ENCODE data around the gene APOO.
"Not testable (repeated sequence)": the region's sequence is repeated elsewhere in the genome, so short reads cannot be mapped to it uniquely, and the experiment has no call there.

The APOO gene

GRCh38 chrX:23859238-23859637, 48.5 kb downstream of the APOO start:
- DNase-seq (ENCODE audit: low read depth), result not testable (repeated sequence)

- no peak for DNase-seq (ENCODE audit: low read depth)
Measured at GRCh38 chrX:23857935-23858334, 49.8 kb downstream of the APOO start.

DNA sequence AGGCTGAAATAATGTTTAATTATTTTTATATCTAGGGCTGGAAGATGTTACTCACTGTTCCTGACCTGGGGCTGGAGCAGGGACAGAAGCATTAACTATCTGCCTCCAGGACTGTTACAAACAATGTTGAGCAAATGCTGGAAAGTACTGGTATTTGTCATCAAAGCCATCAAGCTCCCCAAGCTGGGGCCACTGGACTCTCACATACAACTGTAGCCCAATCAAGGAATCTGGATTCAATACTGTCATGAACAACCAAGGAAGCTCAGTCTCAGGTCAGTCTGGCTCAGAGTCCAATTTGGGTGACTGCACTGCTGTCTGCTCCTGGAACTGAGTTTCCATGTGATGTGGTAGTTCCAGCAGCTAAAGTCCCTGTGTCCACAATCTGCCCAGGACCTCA, 50.4 kb downstream of the APOO start:
- peak; percentile 5 for DNase-seq (ENCODE audit: low read depth)

GRCh38 chrX:23855569-23855968, 52.2 kb downstream of the APOO start:
- DNase-seq (ENCODE audit: low read depth), result no peak

DNA sequence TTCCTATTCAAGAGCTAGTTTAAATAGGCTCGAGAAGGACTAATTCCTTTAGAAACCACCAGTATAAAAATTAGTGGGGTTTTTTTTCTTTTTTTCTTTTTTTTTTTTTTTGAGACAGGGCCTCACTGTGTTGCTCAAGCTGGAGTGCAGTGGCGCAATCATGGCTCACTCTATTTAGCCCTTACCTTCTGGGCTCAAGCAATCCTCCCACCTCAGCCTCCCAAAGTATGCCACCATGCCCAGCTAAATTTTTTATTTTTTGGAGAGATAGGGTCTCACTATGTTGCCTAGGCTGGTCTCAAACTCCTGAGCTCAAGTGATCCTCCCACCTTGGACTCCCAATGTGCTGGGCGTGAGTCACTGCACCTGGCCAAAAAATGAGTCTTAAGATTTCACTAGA, 52.8 kb downstream of the APOO start:
- no peak for DNase-seq (ENCODE audit: low read depth)

DNA sequence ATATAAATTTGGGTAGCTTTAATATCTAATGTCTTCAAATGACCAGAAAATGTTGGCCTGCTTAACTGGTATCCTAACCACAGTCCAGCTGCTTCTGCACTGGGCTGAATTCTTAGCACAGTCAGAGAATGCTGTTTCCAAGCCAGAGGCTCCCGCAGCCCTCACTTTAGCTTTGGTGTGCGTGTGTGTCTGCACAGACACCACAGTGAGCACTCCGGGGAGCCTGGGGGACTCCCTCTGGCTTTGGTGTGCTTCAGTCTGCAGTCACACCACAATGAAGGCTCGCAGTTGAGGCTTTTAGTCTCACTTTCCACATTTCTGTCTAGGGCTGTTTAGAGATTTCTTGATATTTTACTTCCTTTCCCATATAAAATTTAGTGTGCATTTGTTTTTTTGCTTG, 53.6 kb downstream of the APOO start:
- DNase-seq (ENCODE audit: low read depth), result no peak

- no peak for DNase-seq (ENCODE audit: low read depth)
Measured at GRCh38 chrX:23851544-23851943, 56.2 kb downstream of the APOO start.

DNA sequence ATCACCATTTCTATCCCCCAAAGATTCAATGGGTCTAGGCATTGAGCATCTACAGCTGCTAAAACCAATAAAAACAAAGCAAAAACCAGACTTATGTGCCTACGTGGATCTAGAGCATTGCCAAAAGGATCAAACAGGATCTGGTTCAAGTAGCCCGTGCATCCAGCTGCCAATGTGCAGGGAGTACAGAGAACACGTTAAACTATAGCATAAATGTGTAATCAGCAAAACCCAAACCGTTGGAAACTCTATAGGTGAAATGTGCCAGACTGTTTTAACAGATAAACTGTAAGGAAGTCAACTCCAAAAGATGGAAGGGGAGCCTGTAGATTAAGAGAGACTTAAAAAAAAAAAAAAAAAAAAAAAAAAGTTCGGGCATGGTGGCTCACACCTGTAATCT, 58.5 kb downstream of the APOO start:
- DNase-seq (ENCODE audit: low read depth), result no peak

DNA sequence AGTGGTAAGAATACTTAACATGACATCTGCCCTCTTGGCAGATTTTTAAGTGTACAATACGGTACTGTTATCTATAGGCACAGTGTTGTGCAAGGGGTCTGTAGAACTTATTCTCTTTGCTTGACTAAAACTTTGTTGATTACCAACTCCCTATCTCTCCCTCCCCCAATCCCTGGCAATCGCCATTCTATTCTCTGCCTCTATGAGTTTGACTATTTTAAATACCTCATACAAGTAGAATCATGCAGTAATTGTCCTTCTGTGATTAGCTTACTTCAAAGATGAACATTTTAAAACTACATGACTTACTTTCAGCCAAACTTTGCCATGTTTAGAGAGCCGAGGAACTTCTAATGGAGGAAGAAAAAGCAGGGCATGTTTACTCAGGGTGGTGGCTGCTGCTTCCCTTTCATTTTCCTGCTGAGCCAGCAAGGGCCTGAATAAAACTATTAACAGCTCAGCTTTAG, 62.4 kb downstream of the APOO start:
- DNase-seq (ENCODE audit: low read depth), result no peak

- DNase-seq (ENCODE audit: low read depth), result peak; percentile 6
Measured at GRCh38 chrX:23844502-23845138, 63.1 kb downstream of the APOO start.

DNA sequence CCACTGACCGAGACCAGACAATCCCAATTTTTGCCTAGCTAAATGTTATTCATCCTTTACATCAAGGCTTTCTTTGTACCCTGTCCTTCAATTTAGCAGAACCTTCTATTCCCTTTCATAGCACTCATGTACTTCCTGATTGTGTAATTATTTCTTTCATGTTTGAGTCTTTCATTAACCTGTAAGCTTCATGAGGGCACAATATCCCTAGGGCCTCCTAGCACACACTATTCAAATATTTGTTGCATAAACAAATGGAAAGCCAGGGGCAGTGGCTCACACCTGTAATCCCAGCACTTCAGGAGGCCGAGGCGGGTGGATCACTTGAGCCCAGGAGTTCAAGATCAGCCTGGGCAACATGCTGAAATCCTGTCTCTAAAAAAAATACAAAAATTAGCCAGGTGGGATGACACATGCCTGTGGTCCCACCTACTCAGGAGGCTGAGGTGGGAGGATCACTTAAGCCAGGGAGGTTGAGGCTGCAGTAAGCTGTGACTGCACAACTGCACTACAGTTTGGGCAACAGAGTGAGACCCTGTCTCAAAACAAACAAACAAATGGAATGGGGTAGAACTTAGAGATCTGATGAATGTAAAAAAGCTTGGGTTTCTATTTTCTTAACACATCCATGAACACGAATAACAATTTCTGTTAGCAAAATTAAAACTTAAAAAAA, 65.8 kb downstream of the APOO start:
- no peak for DNase-seq (ENCODE audit: low read depth)

- no peak for DNase-seq (ENCODE audit: low read depth)
Measured at GRCh38 chrX:23840674-23841073, 67.1 kb downstream of the APOO start.

DNA sequence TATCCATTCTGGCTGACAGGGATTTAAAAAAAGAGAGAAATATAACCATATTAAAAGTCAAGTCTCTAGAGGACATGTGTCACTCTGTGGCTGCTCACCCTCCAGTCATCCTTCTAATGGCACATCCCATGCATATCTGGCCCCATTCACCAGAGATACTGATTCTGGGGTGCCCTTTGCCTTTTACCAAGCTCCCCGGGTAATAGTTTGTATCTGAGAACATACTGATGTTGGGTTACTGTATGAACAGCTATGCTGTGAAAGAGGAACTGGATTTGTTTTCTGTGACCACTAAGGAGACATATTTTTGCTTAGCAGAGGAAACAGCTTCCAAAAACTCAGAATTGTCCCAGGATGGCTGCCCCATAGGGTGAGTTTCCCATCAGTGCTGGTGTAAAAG, 68.8 kb downstream of the APOO start:
- no peak for DNase-seq (ENCODE audit: low read depth)

DNA sequence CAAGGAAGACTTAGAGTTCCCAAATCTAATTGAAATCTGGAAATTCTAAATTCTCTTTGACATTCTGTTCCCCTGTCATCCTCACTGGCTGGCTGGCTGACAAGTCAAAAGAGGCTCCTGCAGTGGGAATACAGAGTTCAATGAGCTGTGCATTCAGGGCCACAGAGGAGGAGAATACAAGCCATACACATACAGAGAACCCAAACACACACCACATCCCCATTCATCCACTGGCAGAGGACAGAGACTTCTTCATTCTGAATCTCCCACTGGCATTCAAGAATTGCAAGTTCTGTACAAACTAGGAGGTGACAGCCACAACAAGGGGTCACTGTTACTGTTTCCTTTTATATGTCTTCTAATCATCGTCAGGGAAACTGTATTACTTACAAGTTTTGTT, 75.0 kb downstream of the APOO start:
- no peak for DNase-seq (ENCODE audit: low read depth)

DNA sequence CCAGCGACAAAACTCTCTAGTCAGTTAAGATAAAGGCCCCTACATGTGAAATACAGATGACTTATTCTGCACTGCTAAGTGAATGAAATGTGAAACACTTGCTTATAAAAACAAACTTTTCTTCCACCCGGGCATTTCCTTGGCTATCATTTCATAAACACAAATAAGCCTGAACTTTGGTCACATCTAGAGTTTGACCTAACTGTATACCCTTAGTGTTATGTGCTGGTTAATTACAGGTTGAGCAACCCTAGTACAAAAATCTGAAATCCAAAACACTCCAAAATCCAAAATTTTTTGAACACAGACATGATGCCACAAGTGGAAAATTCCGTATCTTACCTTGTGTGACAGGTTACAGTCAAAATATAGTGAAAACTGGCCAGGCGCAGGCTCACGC, 78.9 kb downstream of the APOO start:
- DNase-seq (ENCODE audit: low read depth), result no peak

DNA sequence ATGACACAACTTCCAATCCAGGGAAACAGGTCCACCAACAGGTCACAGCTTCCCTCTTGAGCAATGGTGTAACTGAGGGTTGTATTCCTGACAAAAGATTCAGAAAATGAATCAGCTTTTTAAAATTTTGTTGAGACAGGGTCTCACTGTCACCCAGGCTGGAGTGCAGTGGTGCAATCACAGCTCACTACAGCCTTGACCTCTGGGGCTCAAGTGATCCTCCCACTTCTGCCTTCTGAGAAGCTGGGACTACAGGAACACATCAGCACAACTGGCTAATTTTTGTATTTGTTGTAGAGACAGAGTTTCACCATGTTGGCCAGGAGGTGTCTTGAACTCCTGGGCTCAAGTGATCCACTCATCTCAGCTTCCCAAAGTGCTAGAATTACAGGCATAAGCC, 81.1 kb downstream of the APOO start:
- no peak for DNase-seq (ENCODE audit: low read depth)

DNA sequence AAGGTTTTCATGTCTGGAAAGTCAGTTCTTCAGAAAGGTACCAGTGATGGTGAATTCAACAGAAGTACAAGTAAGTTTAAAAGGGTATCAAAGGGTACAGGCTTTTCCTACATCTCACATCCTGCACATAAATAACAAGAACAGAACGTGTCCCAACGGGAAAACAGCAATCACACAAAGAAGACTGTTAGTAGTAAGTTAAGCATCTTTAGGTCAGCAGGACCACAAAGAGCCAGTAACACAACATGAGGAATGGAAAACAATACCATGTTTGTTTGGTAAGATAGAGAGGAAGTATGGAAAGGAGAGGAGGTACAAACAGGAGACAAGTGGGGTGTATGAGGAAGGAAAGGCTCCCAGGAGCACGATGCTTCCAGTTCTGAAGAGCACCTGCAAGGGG, 81.5 kb downstream of the APOO start:
- no peak for DNase-seq (ENCODE audit: low read depth)

- no peak for DNase-seq (ENCODE audit: low read depth)
Measured at GRCh38 chrX:23825675-23826074, 82.1 kb downstream of the APOO start.

DNA sequence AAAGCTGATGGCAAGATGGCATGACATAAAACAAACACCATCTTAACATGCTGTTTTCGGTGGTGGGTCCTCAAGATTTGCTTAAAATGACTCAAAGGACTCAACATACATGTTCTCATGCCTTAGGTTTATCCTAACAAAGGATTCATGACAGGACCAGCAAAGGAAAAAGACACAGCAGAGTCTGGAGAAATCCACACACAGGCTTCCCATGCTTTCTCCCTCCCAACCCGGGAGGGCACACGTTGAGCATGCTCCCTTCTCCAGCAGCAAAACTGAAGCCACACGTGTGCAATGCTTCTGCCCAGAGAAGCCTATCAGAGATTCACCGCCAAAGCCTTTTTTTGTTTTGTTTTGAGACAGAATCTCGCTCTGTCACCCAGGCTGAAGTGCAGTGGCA, 84.9 kb downstream of the APOO start:
- no peak for DNase-seq (ENCODE audit: low read depth)

- peak; percentile 53 for DNase-seq (ENCODE audit: low read depth)
Measured at GRCh38 chrX:23822397-23822796, 85.3 kb downstream of the APOO start.

GRCh38 chrX:23821847-23822246, 85.9 kb downstream of the APOO start:
- no peak for DNase-seq (ENCODE audit: low read depth)

DNA sequence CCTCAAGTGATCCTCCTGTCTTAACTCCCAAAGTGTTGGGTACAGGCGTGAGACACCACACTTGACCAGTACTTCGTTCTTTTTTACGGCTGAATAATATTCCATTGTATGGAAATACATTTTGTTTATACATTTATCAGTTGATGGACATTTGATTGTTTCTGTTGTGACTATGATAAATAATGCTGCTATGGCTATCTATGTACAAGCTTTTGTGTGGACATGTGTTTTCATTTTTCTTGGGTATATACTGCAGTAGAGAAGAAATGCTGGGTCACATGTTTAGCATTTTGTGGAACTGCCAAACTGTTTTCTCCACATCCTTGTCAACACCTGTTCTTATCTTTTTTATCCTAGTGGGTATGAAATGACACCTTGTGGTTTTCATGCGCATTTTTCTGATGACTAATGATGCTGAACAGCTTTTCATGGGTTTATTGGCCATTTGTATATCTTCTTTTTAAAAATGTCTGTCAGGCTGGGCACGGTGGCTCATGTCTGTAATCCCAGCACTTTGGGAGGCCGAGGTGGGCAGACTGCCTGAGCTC, 87.4 kb downstream of the APOO start:
- DNase-seq (ENCODE audit: low read depth), result peak; percentile 18

GRCh38 chrX:23819385-23820234, 88.1 kb downstream of the APOO start:
- peak; percentile 34 for DNase-seq (ENCODE audit: low read depth)

All from EH (cell line).